HEK293 (cell line): ENCODE measurements around the gene TMEM184C.

Experiments used
- PATZ1 ChIP-seq: fragments of 450-650 bp; formaldehyde crosslinking; IDR thresholded peaks from 2 replicates; pipeline ENCODE4 v1.5.1; 2016; ENCODE audit warnings: missing biosample characterization, missing genetic modification characterization
- ZNF138 ChIP-seq: fragments of 450-650 bp; formaldehyde crosslinking; IDR thresholded peaks from 2 replicates; pipeline ENCODE4 v1.5.1; 2016; ENCODE audit warnings: missing biosample characterization, missing genetic modification characterization, borderline replicate concordance
- ZNF140 ChIP-seq: fragments of 450-650 bp; formaldehyde crosslinking; IDR thresholded peaks from 2 replicates; pipeline ENCODE4 v1.5.1; 2016; ENCODE audit warnings: missing biosample characterization, missing genetic modification characterization
- ZNF274 ChIP-seq, 2 experiments: fragments of 200-500 bp in 1 of 2; fragments of 450-650 bp in 1 of 2; sonication (Bioruptor generic) in 1 of 2; formaldehyde crosslinking in 1 of 2; IDR thresholded peaks; 2 replicates each; pipeline versions ENCODE4 v1.5.1 to v1.6.1; 2014 to 2016; ENCODE audit warnings: borderline replicate concordance in 1 of 2, inconsistent platforms in 1 of 2, low read length in 1 of 2, missing biosample characterization in 1 of 2, missing genetic modification characterization in 1 of 2
- ZNF394 ChIP-seq: fragments of 450-650 bp; formaldehyde crosslinking; IDR thresholded peaks from 2 replicates; pipeline ENCODE4 v1.5.1; 2016; ENCODE audit warnings: missing biosample characterization, missing genetic modification characterization, mild to moderate bottlenecking, moderate library complexity, borderline replicate concordance
- ZNF423 ChIP-seq: fragments of 450-650 bp; formaldehyde crosslinking; IDR thresholded peaks from 2 replicates; pipeline ENCODE4 v1.5.1; 2016; ENCODE audit warnings: missing biosample characterization, missing genetic modification characterization
- ZNF707 ChIP-seq: fragments of 450-650 bp; formaldehyde crosslinking; IDR thresholded peaks from 2 replicates; pipeline ENCODE4 v1.5.1; 2016; ENCODE audit warnings: missing biosample characterization, missing genetic modification characterization
- ZNF747 ChIP-seq: fragments of 450-650 bp; formaldehyde crosslinking; IDR thresholded peaks from 2 replicates; pipeline ENCODE4 v1.5.1; 2016; ENCODE audit warnings: missing biosample characterization, missing genetic modification characterization
- ZNF768 ChIP-seq: fragments of 450-650 bp; formaldehyde crosslinking; IDR thresholded peaks from 2 replicates; pipeline ENCODE4 v1.5.1; 2018; ENCODE audit warnings: missing biosample characterization, mild to moderate bottlenecking, missing genetic modification characterization
- TF ChIP-seq, protein P1 (sequence below): fragments of 450-650 bp; formaldehyde crosslinking; IDR thresholded peaks from 2 replicates; pipeline ENCODE4 v1.5.1; 2016; ENCODE audit warnings: missing biosample characterization, missing genetic modification characterization
- TF ChIP-seq, protein P2 (sequence below): fragments of 450-650 bp; formaldehyde crosslinking; IDR thresholded peaks from 2 replicates; pipeline ENCODE4 v1.5.1; 2016; ENCODE audit warnings: missing biosample characterization, missing genetic modification characterization

DNA sequence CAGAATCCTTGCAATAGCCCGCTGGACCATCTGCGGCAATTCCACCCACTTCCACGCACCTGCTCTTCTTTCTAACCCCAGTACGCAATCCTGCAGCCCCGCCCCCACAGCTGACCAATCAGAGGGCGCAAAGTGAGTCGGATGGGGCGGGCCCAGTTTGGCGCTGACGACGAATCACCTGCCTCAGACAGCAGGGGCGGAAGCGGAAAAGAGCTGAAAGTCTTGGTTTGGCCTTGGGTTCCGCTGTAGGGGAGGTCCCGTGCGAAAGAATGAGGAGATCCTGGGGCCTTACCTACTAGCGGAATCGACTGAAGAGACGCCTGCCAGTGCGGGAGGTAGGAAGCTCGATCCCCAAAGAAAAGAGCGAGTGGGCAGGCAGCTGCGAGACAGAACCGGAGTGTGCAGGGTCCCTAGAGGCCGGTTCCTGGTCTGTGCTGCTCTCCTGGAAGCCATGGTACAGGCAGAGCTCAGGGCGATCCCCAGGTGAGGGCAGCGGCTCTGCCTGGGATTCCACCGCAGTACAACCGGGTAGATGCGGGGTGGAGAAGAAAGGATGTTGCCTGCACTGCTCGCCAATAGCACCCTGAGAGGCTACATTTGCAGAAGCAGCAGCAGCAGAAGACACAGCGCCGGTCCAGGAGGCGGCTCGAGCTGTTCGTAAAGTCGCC, at the start of gene TMEM184C:
- TF ChIP-seq ZNF140 = peak; percentile 93
- TF ChIP-seq, protein P1, sequence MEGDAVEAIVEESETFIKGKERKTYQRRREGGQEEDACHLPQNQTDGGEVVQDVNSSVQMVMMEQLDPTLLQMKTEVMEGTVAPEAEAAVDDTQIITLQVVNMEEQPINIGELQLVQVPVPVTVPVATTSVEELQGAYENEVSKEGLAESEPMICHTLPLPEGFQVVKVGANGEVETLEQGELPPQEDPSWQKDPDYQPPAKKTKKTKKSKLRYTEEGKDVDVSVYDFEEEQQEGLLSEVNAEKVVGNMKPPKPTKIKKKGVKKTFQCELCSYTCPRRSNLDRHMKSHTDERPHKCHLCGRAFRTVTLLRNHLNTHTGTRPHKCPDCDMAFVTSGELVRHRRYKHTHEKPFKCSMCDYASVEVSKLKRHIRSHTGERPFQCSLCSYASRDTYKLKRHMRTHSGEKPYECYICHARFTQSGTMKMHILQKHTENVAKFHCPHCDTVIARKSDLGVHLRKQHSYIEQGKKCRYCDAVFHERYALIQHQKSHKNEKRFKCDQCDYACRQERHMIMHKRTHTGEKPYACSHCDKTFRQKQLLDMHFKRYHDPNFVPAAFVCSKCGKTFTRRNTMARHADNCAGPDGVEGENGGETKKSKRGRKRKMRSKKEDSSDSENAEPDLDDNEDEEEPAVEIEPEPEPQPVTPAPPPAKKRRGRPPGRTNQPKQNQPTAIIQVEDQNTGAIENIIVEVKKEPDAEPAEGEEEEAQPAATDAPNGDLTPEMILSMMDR = no peak
- no peak for TF ChIP-seq ZNF747 (tag by site-specific recombination)
- TF ChIP-seq PATZ1 (tag by site-specific recombination) = no peak
- no peak for TF ChIP-seq ZNF423 (tag by site-specific recombination)
- TF ChIP-seq ZNF707 = no peak
- no peak for TF ChIP-seq ZNF274 (IDR thresholded peaks at IDR 0.05; ENCODE audit: low read length)
- no peak for TF ChIP-seq ZNF274 (tag by site-specific recombination; IDR thresholded peaks at IDR 0.05; ENCODE audit: borderline replicate concordance)
- TF ChIP-seq, protein P2, sequence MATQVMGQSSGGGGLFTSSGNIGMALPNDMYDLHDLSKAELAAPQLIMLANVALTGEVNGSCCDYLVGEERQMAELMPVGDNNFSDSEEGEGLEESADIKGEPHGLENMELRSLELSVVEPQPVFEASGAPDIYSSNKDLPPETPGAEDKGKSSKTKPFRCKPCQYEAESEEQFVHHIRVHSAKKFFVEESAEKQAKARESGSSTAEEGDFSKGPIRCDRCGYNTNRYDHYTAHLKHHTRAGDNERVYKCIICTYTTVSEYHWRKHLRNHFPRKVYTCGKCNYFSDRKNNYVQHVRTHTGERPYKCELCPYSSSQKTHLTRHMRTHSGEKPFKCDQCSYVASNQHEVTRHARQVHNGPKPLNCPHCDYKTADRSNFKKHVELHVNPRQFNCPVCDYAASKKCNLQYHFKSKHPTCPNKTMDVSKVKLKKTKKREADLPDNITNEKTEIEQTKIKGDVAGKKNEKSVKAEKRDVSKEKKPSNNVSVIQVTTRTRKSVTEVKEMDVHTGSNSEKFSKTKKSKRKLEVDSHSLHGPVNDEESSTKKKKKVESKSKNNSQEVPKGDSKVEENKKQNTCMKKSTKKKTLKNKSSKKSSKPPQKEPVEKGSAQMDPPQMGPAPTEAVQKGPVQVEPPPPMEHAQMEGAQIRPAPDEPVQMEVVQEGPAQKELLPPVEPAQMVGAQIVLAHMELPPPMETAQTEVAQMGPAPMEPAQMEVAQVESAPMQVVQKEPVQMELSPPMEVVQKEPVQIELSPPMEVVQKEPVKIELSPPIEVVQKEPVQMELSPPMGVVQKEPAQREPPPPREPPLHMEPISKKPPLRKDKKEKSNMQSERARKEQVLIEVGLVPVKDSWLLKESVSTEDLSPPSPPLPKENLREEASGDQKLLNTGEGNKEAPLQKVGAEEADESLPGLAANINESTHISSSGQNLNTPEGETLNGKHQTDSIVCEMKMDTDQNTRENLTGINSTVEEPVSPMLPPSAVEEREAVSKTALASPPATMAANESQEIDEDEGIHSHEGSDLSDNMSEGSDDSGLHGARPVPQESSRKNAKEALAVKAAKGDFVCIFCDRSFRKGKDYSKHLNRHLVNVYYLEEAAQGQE (tag by site-specific recombination) = no peak
- no peak for TF ChIP-seq ZNF768 (tag by site-specific recombination)
- no peak for TF ChIP-seq ZNF394 (tag by site-specific recombination)
- no peak for TF ChIP-seq ZNF138 (tag by site-specific recombination)
